ENCODE data around the gene GMFB.
"Not testable (repeated sequence)": the region's sequence is repeated elsewhere in the genome, so short reads cannot be mapped to it uniquely, and the experiment has no call there.

Gene GMFB

DNA sequence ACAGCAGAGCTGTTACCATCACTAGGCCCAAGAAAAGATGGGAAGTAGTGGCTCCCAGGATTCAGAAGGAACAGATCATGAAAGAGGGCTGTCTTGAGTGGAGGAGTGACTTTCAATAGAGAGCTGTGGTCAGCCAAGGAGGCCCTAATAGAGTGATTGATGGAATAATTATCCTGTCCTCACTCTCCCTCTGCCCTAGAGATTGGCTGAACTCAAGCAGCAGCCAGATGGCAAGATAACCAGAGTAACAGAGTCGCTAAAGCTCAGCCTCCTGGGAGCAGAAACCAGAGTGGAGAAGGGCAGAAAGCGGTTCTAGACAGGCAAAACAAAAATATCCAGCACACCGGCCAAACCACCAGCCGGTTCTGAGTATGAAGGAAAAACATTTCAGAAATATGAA, 23.1 kb downstream of the GMFB start:
- ChIA-PET POLR2A (no interaction called here), CTCF (interaction anchor here (0.9 kb wide), 1 partner anchor 10 kb away, joined by 4 read pairs; no protein-coding TSS in a partner anchor)
- TF ChIP-seq SUZ12 (IDR thresholded peaks at IDR 0.05) (no peak), FOXA1 (IDR thresholded peaks at IDR 0.05) (no peak), NFRKB (IDR thresholded peaks at IDR 0.05) (no peak), SP1 (IDR thresholded peaks at IDR 0.05) (no peak), CTBP1 (IDR thresholded peaks at IDR 0.05; ENCODE audit: borderline replicate concordance) (no peak), FOXM1 (IDR thresholded peaks at IDR 0.05; ENCODE audit: borderline replicate concordance) (no peak), BHLHE40 (IDR thresholded peaks at IDR 0.05; ENCODE audit: borderline replicate concordance) (no peak), LEF1 (IDR thresholded peaks at IDR 0.05; ENCODE audit: borderline replicate concordance) (no peak), TARDBP (IDR thresholded peaks at IDR 0.05) (no peak), L3MBTL2 (conservative IDR thresholded peaks at IDR 0.05) (no peak), ARNT (IDR thresholded peaks at IDR 0.05) (no peak), HDGF (IDR thresholded peaks at IDR 0.05; ENCODE audit: borderline replicate concordance) (no peak), FOXK2 (IDR thresholded peaks at IDR 0.05) (no peak), ZNF384 (IDR thresholded peaks at IDR 0.05) (no peak), ELF4 (IDR thresholded peaks at IDR 0.05) (no peak)
- TF ChIP-seq, protein P1, sequence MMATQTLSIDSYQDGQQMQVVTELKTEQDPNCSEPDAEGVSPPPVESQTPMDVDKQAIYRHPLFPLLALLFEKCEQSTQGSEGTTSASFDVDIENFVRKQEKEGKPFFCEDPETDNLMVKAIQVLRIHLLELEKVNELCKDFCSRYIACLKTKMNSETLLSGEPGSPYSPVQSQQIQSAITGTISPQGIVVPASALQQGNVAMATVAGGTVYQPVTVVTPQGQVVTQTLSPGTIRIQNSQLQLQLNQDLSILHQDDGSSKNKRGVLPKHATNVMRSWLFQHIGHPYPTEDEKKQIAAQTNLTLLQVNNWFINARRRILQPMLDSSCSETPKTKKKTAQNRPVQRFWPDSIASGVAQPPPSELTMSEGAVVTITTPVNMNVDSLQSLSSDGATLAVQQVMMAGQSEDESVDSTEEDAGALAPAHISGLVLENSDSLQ (IDR thresholded peaks at IDR 0.05) = no peak

DNA sequence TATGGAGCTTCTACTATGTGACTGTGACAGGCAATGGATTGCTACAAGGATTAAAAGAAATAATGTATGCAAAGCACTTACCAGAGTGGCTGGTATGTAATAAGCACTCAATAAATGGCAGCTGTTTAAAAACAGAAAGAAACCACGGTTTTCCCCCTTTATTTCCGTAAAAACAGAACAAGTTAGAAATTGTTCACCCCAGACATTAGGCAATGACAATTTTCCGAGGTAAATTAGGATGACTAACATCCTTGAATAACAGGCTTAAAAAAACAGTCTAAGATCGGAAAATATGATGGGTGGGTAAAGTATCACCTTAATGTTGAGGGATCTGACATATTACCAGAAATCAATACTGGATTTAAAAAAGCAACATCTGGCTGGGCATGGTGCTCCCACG, 26.7 kb downstream of the GMFB start:
- ChIA-PET CTCF (no interaction called here), POLR2A (no interaction called here)
- no peak for TF ChIP-seq BHLHE40 (IDR thresholded peaks at IDR 0.05; ENCODE audit: borderline replicate concordance)
- no peak for TF ChIP-seq ELF4 (IDR thresholded peaks at IDR 0.05)
- no peak for TF ChIP-seq FOXA1 (IDR thresholded peaks at IDR 0.05)
- TF ChIP-seq LEF1 (IDR thresholded peaks at IDR 0.05; ENCODE audit: borderline replicate concordance) = no peak
- no peak for TF ChIP-seq NFRKB (IDR thresholded peaks at IDR 0.05)
- no peak for TF ChIP-seq HDGF (IDR thresholded peaks at IDR 0.05; ENCODE audit: borderline replicate concordance)
- TF ChIP-seq SP1 (IDR thresholded peaks at IDR 0.05) = no peak
- TF ChIP-seq ARNT (IDR thresholded peaks at IDR 0.05) = no peak
- TF ChIP-seq ZNF384 (IDR thresholded peaks at IDR 0.05) = no peak
- no peak for TF ChIP-seq SUZ12 (IDR thresholded peaks at IDR 0.05)
- no peak for TF ChIP-seq TARDBP (IDR thresholded peaks at IDR 0.05)
- no peak for DNase-seq (ENCODE audit: extremely low spot score)

More for the DNA sequence above, 23.1 kb downstream of the GMFB start:
- no peak for DNase-seq (ENCODE audit: extremely low spot score)

- CTCF ChIA-PET = no interaction called here
Measured at GRCh38 chr14:54459106-54459505, 29.7 kb downstream of the GMFB start.

DNA sequence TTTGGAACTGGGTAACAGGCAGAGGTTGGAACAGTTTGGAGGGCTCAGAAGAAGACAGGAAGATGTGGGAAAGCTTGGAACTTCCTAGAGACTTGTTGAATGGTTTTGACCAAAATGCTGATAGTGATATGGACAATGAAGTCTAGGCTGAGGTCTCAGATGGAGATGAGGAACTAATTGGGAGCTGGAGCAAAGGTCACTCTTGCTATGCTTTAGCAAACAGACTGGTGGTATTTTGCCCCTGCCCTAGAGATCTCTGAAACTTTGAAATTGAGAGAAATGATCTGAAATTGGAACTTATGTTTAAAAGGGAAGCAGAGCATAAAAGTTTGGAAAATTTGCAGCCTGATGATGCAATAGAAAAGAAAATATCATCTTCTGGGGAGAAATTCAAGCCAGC, 30.2 kb downstream of the GMFB start:
- CTCF ChIA-PET; DNase-seq (ENCODE audit: extremely low spot score); POLR2A ChIA-PET: not testable (repeated sequence)

More at GRCh38 chr14:54459106-54459505, 29.7 kb downstream of the GMFB start:
- POLR2A ChIA-PET = no interaction called here
- TF ChIP-seq FOXM1 (IDR thresholded peaks at IDR 0.05; ENCODE audit: borderline replicate concordance) (no peak), NFRKB (IDR thresholded peaks at IDR 0.05) (no peak), CTBP1 (IDR thresholded peaks at IDR 0.05; ENCODE audit: borderline replicate concordance) (no peak), L3MBTL2 (conservative IDR thresholded peaks at IDR 0.05) (no peak), LEF1 (IDR thresholded peaks at IDR 0.05; ENCODE audit: borderline replicate concordance) (no peak), ZNF384 (IDR thresholded peaks at IDR 0.05) (no peak), SP1 (IDR thresholded peaks at IDR 0.05) (no peak), HDGF (IDR thresholded peaks at IDR 0.05; ENCODE audit: borderline replicate concordance) (no peak), FOXA1 (IDR thresholded peaks at IDR 0.05) (no peak), SUZ12 (IDR thresholded peaks at IDR 0.05) (no peak), ELF4 (IDR thresholded peaks at IDR 0.05) (no peak), ARNT (IDR thresholded peaks at IDR 0.05) (no peak), TARDBP (IDR thresholded peaks at IDR 0.05) (no peak), BHLHE40 (IDR thresholded peaks at IDR 0.05; ENCODE audit: borderline replicate concordance) (no peak), FOXK2 (IDR thresholded peaks at IDR 0.05) (no peak)
- TF ChIP-seq, protein P1 (IDR thresholded peaks at IDR 0.05) = no peak
- no peak for DNase-seq (ENCODE audit: extremely low spot score)

- TF ChIP-seq L3MBTL2 (conservative IDR thresholded peaks at IDR 0.05) = no peak
- TF ChIP-seq BHLHE40 (IDR thresholded peaks at IDR 0.05; ENCODE audit: borderline replicate concordance) = no peak
- TF ChIP-seq ELF4 (IDR thresholded peaks at IDR 0.05) = no peak
- TF ChIP-seq ZNF384 (IDR thresholded peaks at IDR 0.05) = no peak
- no peak for TF ChIP-seq LEF1 (IDR thresholded peaks at IDR 0.05; ENCODE audit: borderline replicate concordance)
- TF ChIP-seq SP1 (IDR thresholded peaks at IDR 0.05) = no peak
- TF ChIP-seq CTBP1 (IDR thresholded peaks at IDR 0.05; ENCODE audit: borderline replicate concordance) = no peak
- TF ChIP-seq ARNT (IDR thresholded peaks at IDR 0.05) = no peak
- no peak for TF ChIP-seq NFRKB (IDR thresholded peaks at IDR 0.05)
- TF ChIP-seq FOXM1 (IDR thresholded peaks at IDR 0.05; ENCODE audit: borderline replicate concordance) = no peak
- TF ChIP-seq FOXA1 (IDR thresholded peaks at IDR 0.05) = no peak
- TF ChIP-seq FOXK2 (IDR thresholded peaks at IDR 0.05) = no peak
- no peak for DNase-seq (ENCODE audit: extremely low spot score)
- ChIA-PET POLR2A (no interaction called here), CTCF (no interaction called here)
Measured at GRCh38 chr14:54457609-54457996, 31.2 kb downstream of the GMFB start.

DNA sequence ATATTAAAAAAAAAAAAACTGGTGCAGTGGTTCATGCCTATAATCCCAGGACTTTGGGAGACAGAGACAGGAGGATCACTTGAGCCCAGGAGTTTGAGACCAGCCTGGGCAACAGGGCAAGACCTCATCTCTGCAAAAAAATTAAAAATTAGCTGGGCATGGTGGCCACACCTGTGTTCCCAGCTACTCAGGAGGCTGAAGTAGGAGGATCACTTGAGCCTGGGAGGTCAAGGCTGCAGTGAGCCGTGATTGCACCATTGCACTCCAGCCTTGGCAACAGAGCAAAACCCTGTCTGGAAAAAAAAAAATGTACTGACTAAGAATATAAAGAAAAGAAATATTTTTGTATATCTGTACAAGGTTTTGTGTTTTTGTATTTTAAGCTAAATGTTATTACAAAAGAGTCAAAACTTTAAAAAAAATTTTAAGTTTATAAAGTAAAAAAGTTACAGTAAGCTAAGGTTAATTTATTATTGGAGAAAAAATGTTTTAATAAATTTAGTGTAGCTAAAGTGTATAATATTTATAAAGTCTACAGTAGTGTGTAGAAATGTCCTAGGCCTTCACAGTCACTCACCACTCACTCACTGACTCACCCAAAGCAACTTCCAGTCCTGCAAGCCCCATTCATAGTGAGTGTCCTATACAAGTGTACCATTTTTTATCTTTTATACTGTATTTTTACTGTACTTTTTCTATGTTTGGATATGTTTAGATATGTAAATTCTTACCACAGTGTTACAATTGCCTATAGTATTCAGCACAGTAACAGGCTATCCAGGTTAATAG, 31.8 kb downstream of the GMFB start:
- DNase-seq (ENCODE audit: extremely low spot score); POLR2A ChIA-PET; CTCF ChIA-PET: not testable (repeated sequence)

DNA sequence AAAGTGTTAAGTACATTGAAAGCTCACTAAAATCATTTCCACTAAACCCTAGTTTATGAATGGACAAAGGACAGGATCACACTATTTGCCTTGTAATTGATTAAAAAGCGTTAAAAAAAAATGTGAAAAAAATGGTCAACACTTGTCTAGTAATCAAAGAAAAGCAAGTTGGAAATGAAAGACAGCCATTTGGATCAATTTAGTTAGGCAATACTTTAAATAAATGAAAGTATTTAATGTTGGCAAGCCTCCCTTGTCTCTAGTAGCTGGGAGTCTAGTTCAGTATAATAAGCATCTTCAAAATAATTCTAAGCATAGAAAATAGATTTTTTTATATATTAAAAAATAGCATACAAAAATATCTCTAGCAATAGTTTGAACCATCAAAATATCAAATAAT, 33.4 kb downstream of the GMFB start:
- ChIA-PET POLR2A (interaction anchor here (0.8 kb wide), 1 partner anchor 33 kb away, joined by 3 read pairs; no protein-coding TSS in a partner anchor), CTCF (interaction anchor here (0.6 kb wide), 1 partner anchor 928 kb away, joined by 5 read pairs; no protein-coding TSS in a partner anchor)
- TF ChIP-seq FOXA1 (IDR thresholded peaks at IDR 0.05) = no peak
- no peak for TF ChIP-seq HDGF (IDR thresholded peaks at IDR 0.05; ENCODE audit: borderline replicate concordance)
- TF ChIP-seq SUZ12 (IDR thresholded peaks at IDR 0.05) = no peak
- no peak for TF ChIP-seq TARDBP (IDR thresholded peaks at IDR 0.05)
- TF ChIP-seq FOXM1 (IDR thresholded peaks at IDR 0.05; ENCODE audit: borderline replicate concordance) = no peak
- no peak for TF ChIP-seq L3MBTL2 (conservative IDR thresholded peaks at IDR 0.05)
- no peak for TF ChIP-seq ZNF384 (IDR thresholded peaks at IDR 0.05)
- TF ChIP-seq, protein P1 (IDR thresholded peaks at IDR 0.05) = no peak
- TF ChIP-seq LEF1 (IDR thresholded peaks at IDR 0.05; ENCODE audit: borderline replicate concordance) = no peak
- TF ChIP-seq ELF4 (IDR thresholded peaks at IDR 0.05) = no peak
- TF ChIP-seq FOXK2 (IDR thresholded peaks at IDR 0.05) = no peak
- no peak for TF ChIP-seq SP1 (IDR thresholded peaks at IDR 0.05)
- no peak for DNase-seq (ENCODE audit: extremely low spot score)

DNA sequence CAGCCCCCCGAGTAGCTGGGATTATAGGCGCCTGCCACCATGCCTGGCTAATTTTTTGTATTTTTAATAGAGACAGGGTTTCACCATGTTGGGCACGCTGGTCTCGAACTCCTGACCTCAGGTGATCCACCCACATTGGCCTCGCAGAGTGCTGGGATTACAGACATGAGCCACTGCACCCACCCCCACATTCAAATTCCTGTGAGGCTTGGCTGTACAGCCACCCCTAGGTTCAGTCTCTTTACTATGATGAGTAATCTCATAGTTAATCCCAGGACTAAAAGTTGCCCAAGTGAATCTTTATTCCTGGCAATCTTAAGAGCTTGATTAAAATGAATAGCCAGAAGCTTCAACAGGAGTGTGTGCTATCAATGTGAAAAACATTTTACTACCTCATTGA, 34.8 kb downstream of the GMFB start:
- DNase-seq (ENCODE audit: extremely low spot score); POLR2A ChIA-PET: not testable (repeated sequence)
- CTCF ChIA-PET = interaction anchor here (0.6 kb wide), 1 partner anchor 605 kb away, joined by 3 read pairs; no protein-coding TSS in a partner anchor

Measured in HEK293T (cell line).